HG03196 (cell line): ENCODE data around the gene MTA2.

Experiments used
- ATAC-seq: cut with Tn5 transposase; IDR thresholded peaks from one replicate; pipeline ENCODE4 v1.9.1; 2021; ENCODE audit not compliant: unreplicated experiment

The MTA2 gene

DNA sequence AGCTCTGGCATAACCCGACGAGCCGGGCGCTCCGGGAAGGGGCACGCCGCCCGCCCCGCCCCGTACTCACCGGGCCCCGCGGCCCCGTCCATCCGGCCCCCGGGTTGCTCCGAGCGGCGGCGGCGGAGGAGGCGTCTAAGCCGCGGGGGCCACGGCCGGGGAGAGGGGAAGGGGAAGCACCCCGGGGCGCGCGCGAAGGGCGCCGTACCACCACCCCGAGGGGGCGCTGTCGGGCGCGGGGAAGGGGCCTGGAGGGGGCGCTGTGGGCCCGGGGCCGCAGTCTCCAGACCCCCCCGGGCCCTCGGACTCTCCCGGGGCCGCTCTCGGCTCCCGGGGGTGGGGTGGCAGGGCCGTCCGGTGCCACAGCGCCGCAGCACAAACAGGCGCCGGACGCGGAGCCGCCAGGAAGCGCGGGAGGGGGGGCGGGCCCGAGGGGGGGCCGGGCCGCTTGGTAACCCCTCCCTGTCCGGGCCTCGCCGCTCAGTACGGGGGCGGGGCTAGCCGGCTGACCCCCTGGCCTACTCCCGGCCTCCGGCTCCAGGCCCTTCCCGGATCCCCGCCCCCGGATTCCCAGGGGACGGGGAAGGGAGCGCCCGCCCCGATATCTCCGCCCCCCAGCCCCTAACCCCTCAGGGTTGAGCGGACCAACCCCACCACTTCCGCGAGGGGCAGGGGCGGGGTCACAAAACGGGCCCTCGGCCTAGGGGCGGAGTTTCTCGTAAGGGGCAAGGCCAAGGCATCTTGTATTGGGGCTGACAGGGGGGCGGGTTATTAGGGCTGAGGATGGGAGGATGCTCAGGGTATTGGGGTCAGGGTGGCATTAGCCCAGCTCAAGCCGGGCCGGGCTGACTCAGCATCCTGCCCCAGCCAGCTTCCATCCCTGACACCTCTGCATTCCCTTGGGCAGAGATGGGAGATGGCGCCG, 11.0 kb upstream of the MTA2 start, which contains the start of the genes EML3 and ROM1:
TSS of gene EML3 (minus strand) at position 410 of the 925 bp plus-strand sequence. CDS start at position 92, 318 bp downstream.
TSS of gene ROM1 (plus strand) at position 892 of the 925 bp plus-strand sequence. CDS start at position 917, 25 bp downstream.
- peak; percentile 49 for ATAC-seq

DNA sequence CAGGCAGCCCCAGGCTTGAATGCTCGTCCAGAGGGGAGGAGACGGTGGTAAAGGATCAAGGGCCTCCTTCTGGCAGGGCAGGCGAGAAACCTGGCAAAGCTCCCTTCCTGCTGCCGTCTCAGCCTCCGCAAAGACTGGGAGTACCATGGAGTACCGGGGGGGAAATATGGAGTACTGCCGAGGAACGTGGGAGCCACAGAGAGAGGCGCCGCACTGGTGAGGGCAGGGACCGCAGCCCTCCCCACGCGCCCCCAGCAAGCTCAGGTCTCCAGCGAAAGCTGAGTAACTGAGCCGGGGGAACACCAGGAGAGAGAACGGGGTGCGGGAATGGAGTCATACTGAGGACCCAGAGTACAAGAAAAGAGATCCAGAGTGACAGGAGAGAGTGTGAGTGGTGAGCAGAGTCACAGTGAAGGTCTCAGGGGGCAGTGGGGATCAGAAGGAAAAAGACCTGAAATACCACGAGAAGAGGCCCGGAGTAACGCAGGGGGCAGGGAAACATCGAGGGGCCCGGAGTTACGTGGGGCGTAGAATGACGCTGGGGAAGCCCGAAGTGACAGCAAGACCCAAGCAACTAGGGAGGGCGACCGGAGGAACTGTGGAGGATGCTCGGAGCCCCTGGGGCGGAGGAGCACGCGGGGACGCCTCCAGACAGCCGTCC, 10.2 kb upstream of the MTA2 start:
- peak; percentile 8 for ATAC-seq

DNA sequence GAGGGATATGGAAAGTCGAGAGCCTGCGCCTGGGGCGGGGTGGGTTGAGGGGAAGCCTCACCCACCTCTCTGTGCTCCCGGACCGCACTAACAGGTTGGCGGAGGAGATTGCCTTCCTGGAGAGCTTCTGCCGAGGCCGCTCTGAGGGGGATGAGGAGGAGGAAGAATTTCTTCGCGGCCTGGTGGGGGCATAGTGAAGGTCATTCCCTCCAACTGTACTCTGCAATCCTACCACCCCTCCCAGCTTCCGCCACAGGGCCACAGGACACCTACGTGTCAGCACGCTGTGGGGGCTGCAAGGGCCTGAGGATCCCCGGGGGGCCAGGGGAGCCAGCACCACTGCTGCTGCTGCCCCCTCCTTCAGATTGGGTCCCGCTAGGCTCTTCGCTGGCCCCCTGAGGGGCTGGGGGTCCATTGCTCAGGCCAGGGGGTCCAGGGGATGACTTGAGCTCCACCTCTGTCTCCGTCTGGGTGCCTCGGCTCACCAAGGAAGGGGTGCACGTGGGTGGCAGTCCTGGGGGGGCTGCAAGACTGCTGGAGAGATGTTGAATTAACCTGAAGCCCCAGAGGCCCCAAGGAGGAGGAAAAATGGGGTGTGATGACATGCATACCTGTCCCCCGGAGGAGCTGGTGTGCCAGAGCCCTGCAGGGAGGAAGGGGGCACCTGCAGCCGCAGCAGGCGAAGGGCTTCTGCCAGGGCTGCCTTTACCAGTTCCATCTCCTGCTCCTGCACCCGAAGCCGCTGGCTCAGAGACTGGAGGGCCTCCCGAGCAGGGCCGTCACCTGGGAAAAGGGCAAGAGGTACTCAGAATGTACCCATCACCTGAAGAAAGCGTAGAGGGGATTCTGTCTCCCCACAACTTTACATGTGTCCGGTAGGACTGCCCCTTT, 9.4 kb upstream of the MTA2 start:
- no peak for ATAC-seq

DNA sequence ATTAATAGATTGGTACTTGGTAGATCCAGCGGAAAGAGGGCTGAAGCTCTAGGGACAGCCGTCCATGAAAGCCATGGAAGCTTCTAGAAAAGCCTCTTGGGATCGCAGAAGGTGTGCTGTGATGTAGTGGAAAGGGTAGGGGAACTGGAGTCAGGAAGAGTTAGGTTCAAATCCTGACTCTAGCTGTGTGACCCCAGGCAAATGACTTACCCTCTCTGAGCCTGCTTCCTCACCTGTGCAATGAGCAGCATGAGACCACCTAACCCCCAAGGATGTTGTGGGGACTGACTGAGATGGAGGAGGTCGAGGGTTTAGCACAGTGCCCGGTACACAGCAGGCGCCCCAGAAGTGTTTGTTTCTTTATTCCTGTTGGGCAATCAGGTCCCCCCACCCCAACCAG, 8.7 kb upstream of the MTA2 start:
- no peak for ATAC-seq

DNA sequence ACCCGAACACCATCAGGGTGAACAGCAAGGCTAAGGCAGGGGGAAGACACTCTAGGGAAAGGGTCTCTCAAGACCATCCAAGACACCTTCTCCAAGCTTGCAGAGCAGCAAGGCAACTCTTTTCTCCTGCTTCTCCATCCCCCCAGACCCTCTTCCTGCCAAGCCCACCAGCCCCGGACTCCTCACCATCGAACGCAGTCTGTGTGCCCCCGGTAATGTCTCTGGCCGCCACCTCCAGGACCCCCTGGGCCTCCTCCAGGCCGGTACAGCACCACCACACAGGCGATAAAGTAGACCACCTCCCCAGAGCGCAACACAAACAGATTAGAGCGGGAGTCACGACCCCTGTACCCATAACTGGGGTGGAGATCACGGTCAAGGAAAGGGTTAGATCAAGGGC, 7.1 kb upstream of the MTA2 start:
- ATAC-seq = no peak

DNA sequence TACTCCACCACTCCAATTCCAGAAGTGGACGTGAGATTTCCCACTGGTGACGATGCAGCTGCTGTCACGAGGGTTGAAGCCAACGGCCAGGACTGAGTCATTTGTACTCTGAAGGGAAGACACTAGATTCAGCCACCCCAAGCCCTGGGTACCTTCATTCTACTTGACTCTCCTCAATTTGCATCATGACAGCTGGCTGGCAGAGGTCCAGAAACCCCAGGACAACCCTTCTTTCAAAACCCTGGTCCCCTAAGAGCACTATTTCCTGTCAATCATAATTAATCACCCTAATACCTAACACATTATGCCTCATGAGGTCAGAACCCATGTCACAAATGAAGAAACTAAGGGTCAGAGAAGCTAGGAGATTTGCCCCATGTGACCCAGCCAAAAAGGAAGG, 6.0 kb upstream of the MTA2 start:
- no peak for ATAC-seq

DNA sequence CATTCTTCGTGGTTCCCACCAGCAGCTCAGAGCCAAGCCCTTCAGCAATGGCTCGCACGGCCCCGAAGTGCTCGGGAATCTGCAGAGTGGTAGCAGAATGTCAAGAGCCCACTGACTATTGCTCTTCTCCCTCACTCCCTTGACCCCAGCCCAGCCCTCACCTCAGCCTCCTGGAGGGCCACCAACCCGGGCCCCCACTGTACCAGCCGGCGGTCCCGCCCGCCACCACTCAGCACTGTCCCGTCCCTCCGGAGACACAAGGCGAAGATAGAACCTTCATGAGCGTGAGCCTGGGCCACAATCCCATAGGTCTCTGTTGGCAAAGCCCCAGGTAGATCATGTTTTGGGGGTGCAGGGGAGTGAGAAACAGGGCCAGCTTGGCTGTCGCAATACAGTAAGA, 4.2 kb upstream of the MTA2 start:
- no peak for ATAC-seq

DNA sequence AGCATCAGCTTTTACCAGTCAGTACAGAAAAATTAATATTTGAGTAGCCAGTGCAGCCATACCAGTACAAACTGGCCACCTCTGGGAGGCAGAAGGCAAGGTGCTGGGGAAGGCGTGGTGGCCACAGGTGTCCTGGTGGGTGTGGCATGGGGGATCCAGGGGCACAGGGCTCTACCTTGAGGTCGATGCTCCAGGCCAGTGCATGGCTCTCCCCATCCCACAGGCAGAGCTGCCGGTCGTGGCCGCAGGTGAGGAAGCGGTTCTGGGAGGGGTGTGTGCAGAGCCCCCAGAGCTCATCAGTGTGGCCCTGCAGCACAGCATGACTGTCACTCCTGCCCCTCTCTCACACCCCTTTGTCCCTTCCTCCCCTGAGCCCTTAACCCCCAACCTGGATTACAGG, 3.8 kb upstream of the MTA2 start:
- ATAC-seq = no peak

DNA sequence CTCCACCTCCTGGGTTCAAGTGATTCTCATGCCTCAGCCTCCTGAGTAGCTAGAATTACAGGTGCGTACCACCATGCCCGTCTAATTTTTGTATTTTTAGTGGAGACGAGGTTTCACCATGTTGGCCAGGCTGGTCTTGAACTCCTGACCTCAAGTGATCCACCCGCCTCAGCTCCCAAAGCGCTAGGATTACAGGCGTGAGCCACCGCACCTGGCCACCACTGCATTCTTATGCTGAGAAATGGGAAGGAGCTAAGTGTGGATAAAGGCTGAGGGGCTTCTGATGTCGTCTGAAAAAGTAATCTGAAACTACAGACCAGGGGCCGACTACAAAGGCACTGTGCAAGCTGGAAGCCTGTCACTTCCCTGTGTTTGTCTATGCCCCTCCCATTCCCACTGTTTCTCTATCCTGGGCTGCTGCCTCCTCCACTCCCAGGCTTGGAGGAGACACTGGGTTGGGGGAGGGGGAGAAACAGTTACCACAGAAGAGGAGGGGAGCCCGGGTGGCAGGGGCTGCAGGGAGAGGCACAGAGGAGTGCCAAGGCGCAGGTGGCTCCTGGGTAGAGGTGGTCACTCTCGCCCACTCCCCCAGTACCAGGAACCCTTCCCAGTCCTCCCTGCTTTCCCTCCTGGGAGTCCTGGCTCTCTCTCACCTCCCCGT, 2.9 kb upstream of the MTA2 start:
- no peak for ATAC-seq

DNA sequence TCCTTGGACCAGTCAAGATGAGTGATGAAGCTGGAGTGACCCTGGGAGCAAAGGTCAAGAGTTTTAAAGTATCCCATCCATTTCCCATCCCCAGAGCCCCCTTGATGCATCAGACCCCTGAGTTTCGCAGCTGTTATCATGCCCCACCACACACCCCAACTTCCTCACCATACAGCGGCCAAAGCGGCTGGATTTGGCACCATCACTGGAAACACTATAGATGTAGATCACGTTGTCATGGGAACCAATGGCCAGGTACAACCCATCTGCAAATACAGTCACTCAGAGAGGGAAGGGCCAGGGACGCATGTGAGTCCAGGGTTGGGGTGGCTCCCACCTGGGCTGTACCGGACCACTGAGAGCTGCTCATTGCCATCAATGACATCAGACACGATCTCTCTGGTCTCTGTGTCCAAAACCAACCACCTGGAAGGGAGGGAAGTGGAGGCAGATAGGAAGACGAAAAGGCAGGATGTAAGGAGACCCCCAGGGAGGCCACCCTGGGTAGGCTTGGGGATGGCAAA, 2.2 kb upstream of the MTA2 start:
- no peak for ATAC-seq

DNA sequence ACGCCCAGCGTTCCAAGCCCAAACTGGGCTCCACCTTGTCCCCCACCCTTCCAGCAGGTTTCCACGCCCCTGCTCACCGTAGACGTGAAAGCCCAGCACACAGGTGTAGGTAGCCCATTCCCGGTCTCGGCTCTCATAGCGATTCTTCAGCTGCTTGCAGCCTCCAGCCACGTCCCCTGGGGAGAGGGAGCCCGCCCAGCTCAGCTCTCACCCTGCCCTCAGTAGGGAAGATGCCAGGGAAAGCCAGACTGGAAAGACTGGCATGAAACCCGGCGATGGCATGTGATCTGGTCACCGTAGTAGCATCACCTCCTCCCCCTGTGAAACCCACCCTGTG, 1.4 kb upstream of the MTA2 start:
- no peak for ATAC-seq

DNA sequence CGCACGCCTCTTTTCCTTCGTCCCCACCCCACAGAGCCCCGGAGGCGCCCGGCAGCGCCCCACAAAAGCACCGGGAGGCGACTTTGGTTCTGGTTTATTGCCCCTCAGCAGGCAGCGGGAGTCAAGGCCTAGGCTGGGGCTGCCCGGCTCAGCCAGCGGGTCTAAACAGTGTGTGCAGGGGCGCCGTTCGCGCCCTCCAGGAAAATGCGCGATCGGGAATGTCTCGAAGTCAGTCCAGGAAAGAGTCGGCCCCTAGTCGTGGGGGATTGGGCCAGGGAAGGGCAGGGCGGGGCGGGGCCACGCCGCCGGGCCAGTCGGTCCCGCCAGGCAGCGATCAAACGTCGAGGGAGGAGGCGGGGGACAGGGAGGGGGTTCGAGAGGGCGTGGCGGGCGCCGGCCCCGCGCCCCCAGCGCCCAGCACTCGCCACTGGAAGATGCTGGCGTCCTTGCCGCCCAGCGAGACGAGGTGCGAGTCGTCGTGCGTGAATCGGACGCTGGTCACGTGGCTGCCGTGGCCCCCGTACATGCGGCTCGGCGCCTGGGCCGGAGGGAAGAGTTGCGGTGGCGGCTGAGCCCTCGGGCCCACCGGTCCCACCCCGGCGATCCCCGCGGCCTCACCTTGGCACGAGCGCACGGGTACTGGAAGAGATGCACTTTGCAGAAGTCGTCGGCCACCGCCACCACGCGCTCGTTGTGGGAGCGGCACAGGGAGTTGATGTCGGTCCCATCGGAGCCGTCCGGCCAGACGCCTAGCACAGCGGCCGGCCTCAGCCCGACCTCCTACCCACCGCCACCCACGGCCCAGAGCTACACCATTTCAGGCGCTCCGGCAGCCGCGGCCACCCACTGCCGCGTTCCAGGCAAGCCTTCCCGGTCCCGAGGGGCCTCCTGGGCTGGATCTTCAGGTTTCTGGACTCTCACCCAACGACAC, 741 bp upstream of the MTA2 start:
- ATAC-seq = no peak

DNA sequence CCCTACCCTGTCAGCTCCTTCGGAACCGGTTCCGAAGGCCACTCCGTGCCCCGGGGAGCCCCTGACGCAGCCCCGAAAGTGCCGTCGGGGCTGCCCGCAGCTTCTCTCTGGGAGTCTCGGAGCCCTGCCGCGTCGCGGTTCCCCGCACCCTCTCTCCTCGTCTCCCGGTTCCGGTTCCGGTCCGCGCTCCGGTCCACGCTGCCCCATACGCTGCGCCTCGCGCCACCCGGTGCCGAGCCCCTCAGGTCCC, 618 bp downstream of the MTA2 start:
- no peak for ATAC-seq

DNA sequence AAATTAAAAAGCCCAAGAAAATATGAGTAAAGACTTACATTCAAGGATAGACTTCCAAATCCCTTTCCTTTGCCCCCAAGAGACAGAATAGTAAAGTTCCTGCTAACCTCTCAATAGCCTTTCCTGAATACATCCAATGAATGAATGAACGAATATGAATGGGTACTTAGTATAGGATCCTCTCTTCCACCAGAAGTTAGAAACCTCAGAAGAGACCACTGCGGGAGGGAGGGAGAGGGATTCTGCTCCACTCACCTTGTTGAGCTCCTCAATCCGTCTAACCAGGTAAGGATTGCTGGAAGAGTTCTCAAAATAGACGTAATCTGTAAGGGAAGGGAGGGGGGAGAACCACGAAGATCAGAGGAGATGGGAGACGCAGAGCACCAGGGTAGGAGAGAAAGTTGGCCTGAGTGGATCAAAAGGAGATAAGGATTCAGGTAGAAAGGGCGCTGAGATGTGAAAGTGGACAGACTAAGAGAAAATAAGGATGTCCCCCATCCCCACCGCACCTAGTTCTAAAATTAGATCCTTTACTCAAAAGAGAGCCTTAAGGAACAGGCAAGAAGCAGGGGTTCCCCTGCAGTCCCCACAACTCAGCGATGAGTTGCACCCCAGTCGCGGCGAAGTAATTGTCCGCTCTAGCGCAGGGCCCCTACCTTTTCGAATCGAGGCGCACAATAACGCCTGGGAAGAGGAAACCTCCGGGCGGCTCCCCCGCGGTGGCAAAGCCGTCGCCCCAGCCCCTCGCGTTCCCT, 1.1 kb downstream of the MTA2 start:
- no peak for ATAC-seq

DNA sequence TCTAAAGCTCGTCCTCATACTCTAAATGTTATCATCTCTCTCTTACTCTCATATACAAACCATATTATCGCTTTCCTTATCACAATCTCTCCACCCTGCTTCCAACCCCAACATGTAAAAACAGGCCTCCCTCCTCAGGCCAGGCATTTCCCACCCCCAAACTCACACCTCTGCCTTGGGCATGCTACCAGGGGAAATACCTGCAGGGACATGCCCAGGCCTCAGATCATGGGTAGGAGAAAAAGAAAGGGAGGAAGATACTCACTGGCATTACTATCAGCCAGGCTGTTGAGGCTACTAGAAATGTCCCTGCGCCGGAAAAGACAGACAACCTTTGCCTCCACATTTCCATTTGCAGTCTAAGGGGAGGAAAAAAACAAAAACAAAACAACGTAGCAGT, 1.8 kb downstream of the MTA2 start:
- no peak for ATAC-seq

DNA sequence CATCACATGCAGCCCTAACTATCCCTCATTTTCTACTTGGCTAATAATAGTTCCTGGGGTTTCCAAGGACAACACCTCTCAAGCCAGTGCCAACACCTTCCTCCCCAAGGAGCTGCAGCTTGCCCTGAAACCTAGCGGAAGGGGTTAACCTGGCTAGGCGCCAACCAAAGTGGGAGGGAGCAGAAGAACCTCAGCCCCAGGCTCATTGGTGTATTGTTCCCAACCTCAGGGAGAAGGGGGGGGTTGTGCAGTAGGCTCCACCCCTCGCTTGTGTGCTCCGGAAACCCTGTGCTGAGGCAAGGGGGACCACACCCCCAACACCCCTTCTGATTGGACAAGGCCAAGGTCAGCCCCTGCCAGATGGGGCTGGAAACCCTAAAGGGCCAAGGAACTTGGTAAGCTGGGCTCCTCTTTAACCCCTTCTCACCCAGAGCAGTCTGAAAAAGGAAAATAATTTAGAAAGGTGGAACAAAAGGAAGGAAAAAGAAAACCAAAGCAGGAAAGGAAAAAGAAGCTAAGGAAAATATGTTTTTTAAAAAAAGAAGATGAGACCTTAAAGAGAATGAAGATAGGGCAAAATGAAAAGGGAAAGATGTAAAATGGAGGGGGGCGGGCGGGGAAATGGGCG, 2.5 kb downstream of the MTA2 start:
- ATAC-seq = peak; percentile 35

DNA sequence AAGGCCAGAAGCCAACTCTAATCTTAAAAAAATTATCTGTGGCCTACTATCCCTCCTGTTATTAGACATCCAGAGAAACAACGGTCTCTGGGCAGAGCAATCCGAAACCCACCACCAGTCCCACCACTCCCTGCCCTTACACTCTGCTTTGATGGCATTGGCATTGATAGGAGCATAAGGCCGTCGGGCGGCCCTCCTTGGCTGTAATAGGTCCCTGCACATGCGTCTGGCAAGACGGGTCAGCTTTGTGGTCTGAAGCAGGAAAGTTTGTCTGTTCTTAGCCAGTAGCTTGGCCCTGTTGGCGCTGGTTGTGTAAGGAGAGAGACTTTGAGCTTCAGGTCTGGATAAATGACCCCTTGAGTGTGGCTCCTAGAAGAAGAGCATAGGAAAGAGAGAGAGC, 6.5 kb downstream of the MTA2 start:
- no peak for ATAC-seq

DNA sequence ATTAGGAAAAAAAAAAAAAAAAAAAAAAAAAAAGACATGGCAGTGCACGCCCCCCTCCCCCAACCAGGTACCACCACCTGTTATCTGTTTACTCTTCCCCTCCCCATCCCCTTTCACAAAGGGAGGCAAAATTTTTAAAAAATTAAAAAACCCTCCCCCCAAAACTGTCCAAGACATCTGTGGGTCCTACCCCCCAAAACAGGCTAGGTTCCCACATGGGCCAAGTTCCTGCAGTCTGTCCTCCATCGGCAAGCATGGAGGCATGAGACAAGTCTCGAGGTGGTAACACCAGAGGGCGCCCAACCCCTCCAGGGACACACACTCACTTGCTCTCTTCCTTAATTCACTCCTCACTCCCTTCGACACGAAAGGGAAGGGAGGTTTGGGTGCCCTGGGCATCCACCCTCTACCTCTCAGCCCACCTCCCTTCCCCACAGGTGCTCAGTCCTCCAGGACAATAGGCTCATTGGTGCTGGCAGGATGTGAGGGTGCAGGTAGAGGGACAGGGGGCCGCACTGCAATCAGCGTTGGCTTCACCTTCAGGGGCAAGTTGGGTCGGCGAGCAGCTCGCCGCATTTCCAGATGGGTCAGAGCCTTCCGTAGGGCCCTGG, 8.1 kb downstream of the MTA2 start:
- ATAC-seq = no peak
